KMS-11 (cell line): ENCODE measurements around the gene TGM3.

Source experiments
- H2AFZ ChIP-seq: fragments of 200-600 bp; sonication (generic); 2 replicates; pipeline ENCODE4 v1.6.1; 2016; ENCODE audit warnings: antibody characterized with exemption, mixed run types, low read depth
- H3K27ac ChIP-seq: fragments of 200-600 bp; sonication (generic); 2 replicates; pipeline ENCODE4 v1.6.1; 2016; ENCODE audit warnings: mild to moderate bottlenecking, mixed run types
- H3K27me3 ChIP-seq: fragments of 200-600 bp; sonication (generic); 2 replicates; pipeline ENCODE4 v1.6.1; 2017; ENCODE audit warnings: mild to moderate bottlenecking, low read depth, mixed run types, moderate library complexity; ENCODE audit not compliant: insufficient read depth
- H3K36me3 ChIP-seq: fragments of 200-600 bp; sonication (generic); 2 replicates; pipeline ENCODE4 v1.6.1; 2017; ENCODE audit warnings: mild to moderate bottlenecking, mixed run types; ENCODE audit not compliant: insufficient read depth
- H3K4me1 ChIP-seq: fragments of 200-600 bp; sonication (generic); 2 replicates; pipeline ENCODE4 v1.6.1; 2016; ENCODE audit warnings: mild to moderate bottlenecking, low read depth, mixed run types; ENCODE audit not compliant: poor library complexity, severe bottlenecking
- H3K4me2 ChIP-seq: fragments of 200-600 bp; sonication (generic); 2 replicates; pipeline ENCODE4 v1.7.0; 2016; ENCODE audit warnings: mild to moderate bottlenecking, mixed run types
- H3K4me3 ChIP-seq: fragments of 200-600 bp; sonication (generic); IDR thresholded peaks from 2 replicates; pipeline ENCODE4 v1.6.1; 2017; ENCODE audit warnings: low read depth, low read length, mixed read lengths; ENCODE audit not compliant: insufficient read depth
- H3K79me2 ChIP-seq: fragments of 200-600 bp; sonication (generic); 2 replicates; pipeline ENCODE4 v1.6.1; 2016; ENCODE audit warnings: low read depth, mixed run types; ENCODE audit not compliant: insufficient read depth
- H3K9ac ChIP-seq: fragments of 200-600 bp; sonication (generic); 2 replicates; pipeline ENCODE4 v1.6.1; 2016; ENCODE audit warnings: mild to moderate bottlenecking, mixed run types
- H4K20me1 ChIP-seq: fragments of 200-600 bp; sonication (generic); 2 replicates; pipeline ENCODE4 v1.6.1; 2016; ENCODE audit warnings: mild to moderate bottlenecking, mixed run types; ENCODE audit not compliant: insufficient read depth
- TF ChIP-seq, protein P1 (sequence below): fragments of 200-600 bp; sonication (generic); conservative IDR thresholded peaks from 2 replicates; pipeline ENCODE4 v1.6.1; 2017; ENCODE audit warnings: low read depth, mild to moderate bottlenecking, antibody characterized with exemption, low read length, moderate library complexity, mixed read lengths

TGM3 gene

GRCh38 chr20:2341336-2341735, 45.5 kb downstream of the TGM3 start:
- H3K36me3 ChIP-seq = no peaks in the 10 kb centered on the region
- no peaks in the 10 kb centered on the region for H3K27me3 ChIP-seq
- TF ChIP-seq, protein P1, sequence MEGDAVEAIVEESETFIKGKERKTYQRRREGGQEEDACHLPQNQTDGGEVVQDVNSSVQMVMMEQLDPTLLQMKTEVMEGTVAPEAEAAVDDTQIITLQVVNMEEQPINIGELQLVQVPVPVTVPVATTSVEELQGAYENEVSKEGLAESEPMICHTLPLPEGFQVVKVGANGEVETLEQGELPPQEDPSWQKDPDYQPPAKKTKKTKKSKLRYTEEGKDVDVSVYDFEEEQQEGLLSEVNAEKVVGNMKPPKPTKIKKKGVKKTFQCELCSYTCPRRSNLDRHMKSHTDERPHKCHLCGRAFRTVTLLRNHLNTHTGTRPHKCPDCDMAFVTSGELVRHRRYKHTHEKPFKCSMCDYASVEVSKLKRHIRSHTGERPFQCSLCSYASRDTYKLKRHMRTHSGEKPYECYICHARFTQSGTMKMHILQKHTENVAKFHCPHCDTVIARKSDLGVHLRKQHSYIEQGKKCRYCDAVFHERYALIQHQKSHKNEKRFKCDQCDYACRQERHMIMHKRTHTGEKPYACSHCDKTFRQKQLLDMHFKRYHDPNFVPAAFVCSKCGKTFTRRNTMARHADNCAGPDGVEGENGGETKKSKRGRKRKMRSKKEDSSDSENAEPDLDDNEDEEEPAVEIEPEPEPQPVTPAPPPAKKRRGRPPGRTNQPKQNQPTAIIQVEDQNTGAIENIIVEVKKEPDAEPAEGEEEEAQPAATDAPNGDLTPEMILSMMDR = no peak
- no peak overlapping the region for H3K27ac ChIP-seq
- H3K79me2 ChIP-seq = no peaks in the 10 kb centered on the region
- no peak overlapping the region for H3K9ac ChIP-seq
- H3K4me2 ChIP-seq = no peak overlapping the region
- no peaks in the 10 kb centered on the region for H3K4me1 ChIP-seq
- no peak overlapping the region for H3K4me3 ChIP-seq
- H2AFZ ChIP-seq = no peak overlapping the region
- no peaks in the 10 kb centered on the region for H4K20me1 ChIP-seq

GRCh38 chr20:2342243-2342642, 46.4 kb downstream of the TGM3 start:
- H3K36me3 ChIP-seq = no peaks in the 10 kb centered on the region
- no peak overlapping the region for H3K9ac ChIP-seq
- H3K4me2 ChIP-seq = no peak overlapping the region
- no peak overlapping the region for H2AFZ ChIP-seq
- TF ChIP-seq, protein P1 = no peak
- H3K4me3 ChIP-seq = no peak overlapping the region
- no peaks in the 10 kb centered on the region for H3K4me1 ChIP-seq
- H4K20me1 ChIP-seq = no peaks in the 10 kb centered on the region
- H3K27me3 ChIP-seq = no peaks in the 10 kb centered on the region
- no peak overlapping the region for H3K27ac ChIP-seq
- no peaks in the 10 kb centered on the region for H3K79me2 ChIP-seq

GRCh38 chr20:2346188-2346587, 50.4 kb downstream of the TGM3 start:
- Histone ChIP-seq H3K36me3 (no peaks in the 10 kb centered on the region), H2AFZ (no peak overlapping the region), H3K79me2 (no peaks in the 10 kb centered on the region), H3K4me1 (no peaks in the 10 kb centered on the region), H3K27me3 (no peaks in the 10 kb centered on the region), H3K9ac (no peak overlapping the region), H4K20me1 (no peaks in the 10 kb centered on the region), H3K27ac (no peak overlapping the region), H3K4me2 (no peak overlapping the region), H3K4me3 (no peak overlapping the region)
- TF ChIP-seq, protein P1 = no peak

DNA sequence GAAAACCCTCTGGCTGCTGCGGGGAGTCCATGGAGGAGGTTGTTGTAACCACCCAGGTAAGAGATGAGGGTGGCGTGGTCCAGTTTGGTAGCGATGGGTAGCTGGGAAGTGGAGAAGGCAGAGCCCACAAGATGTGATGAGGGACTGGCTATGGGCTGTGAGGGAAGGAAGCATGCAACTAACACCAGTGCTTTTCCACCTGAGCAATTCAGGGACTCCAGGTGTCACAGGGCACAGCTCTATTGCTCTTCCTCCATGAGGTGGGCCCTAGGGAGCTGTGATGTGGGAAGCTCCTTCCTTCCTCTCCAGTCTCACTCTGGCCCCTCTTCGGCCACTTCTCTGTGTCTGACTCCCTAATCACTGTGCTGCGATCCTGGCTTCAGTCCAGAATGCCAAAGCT, 52.5 kb downstream of the TGM3 start:
- H3K4me3 ChIP-seq = no peak overlapping the region
- H3K9ac ChIP-seq = no peak overlapping the region
- no peaks in the 10 kb centered on the region for H3K36me3 ChIP-seq
- TF ChIP-seq, protein P1 = no peak
- H3K4me1 ChIP-seq = no peaks in the 10 kb centered on the region
- H2AFZ ChIP-seq = no peak overlapping the region
- H3K27me3 ChIP-seq = no peaks in the 10 kb centered on the region
- no peak overlapping the region for H3K4me2 ChIP-seq
- H3K79me2 ChIP-seq = no peaks in the 10 kb centered on the region
- H4K20me1 ChIP-seq = no peaks in the 10 kb centered on the region
- H3K27ac ChIP-seq = no peak overlapping the region

DNA sequence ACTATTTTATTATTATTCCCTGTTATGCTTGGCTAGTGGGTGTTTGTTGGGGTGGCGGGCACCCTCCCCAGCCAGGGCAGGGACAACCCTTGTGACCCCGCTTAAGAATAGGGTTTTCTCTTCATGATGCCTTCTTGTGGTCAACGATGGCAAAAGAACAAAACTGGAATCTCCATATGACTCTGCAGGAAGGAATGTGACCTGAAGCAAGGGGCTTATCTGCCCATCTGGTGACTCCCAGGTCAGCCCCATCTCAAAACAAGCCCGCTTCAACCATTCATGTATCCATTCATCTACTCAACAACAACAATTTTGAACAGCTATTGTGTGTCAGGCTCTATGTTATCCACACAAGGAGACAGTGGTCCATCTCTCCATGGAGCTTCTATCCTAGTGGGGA, 54.0 kb downstream of the TGM3 start:
- Histone ChIP-seq H3K79me2 (no peaks in the 10 kb centered on the region), H2AFZ (no peak overlapping the region), H3K36me3 (no peaks in the 10 kb centered on the region), H3K4me2 (no peak overlapping the region), H3K9ac (no peak overlapping the region), H3K27me3 (no peaks in the 10 kb centered on the region), H3K4me3 (no peak overlapping the region), H4K20me1 (no peaks in the 10 kb centered on the region), H3K27ac (no peak overlapping the region), H3K4me1 (no peaks in the 10 kb centered on the region)
- TF ChIP-seq, protein P1 = no peak
